IPS-15b (cell line): ENCODE measurements around the gene DPP9.
A peak's percentile ranks its signal among the peaks of the same experiment; 100 is the strongest.
"Not testable (repeated sequence)": the region's sequence is repeated elsewhere in the genome, so short reads cannot be mapped to it uniquely, and the experiment has no call there.

ENCODE experiments used
- H3K27me3 ChIP-seq: one replicate; pipeline ENCODE4 v1.6.1; 2013; ENCODE audit warnings: low read length; ENCODE audit not compliant: control insufficient read depth, insufficient read depth
- H3K36me3 ChIP-seq: one replicate; pipeline ENCODE4 v1.6.1; 2013; ENCODE audit warnings: low read length; ENCODE audit not compliant: control insufficient read depth, insufficient read depth
- H3K4me1 ChIP-seq: one replicate; pipeline ENCODE4 v1.6.1; 2013; ENCODE audit warnings: mild to moderate bottlenecking, low read length; ENCODE audit not compliant: control insufficient read depth, insufficient read depth
- H3K4me3 ChIP-seq: one replicate; pipeline ENCODE4 v1.5.1; 2013; ENCODE audit warnings: low read depth, low read length
- H3K9ac ChIP-seq: one replicate; pipeline ENCODE4 v1.6.1; 2013; ENCODE audit warnings: low read depth, mild to moderate bottlenecking, low read length
- H3K9me3 ChIP-seq: one replicate; pipeline ENCODE4 v1.6.1; 2013; ENCODE audit warnings: mild to moderate bottlenecking, low read length; ENCODE audit not compliant: control insufficient read depth, insufficient read depth

DPP9 gene

GRCh38 chr19:4754248-4754647, 30.6 kb upstream of the DPP9 start:
- H3K27me3 ChIP-seq, result peaks cover 7% of the 10 kb centered on the region
- no peak overlapping the region for H3K4me3 ChIP-seq
- H3K36me3 ChIP-seq, result no peaks in the 10 kb centered on the region
- no peaks in the 10 kb centered on the region for H3K9me3 ChIP-seq
- no peaks in the 10 kb centered on the region for H3K4me1 ChIP-seq
- no peak overlapping the region for H3K9ac ChIP-seq

GRCh38 chr19:4749870-4750590, 26.4 kb upstream of the DPP9 start:
- Histone ChIP-seq H3K9me3 (no peaks in the 10 kb centered on the region), H3K36me3 (no peaks in the 10 kb centered on the region), H3K9ac (no peak overlapping the region), H3K4me1 (no peaks in the 10 kb centered on the region), H3K4me3 (no peak overlapping the region), H3K27me3 (no peaks in the 10 kb centered on the region)

- Histone ChIP-seq H3K4me1 (no peaks in the 10 kb centered on the region), H3K27me3 (no peaks in the 10 kb centered on the region), H3K36me3 (no peaks in the 10 kb centered on the region), H3K9ac (no peak overlapping the region), H3K9me3 (no peaks in the 10 kb centered on the region), H3K4me3 (no peak overlapping the region)
These were observed 24.9 kb upstream of the DPP9 start for GRCh38 chr19:4748589-4748988.

- H3K4me3 ChIP-seq, result no peak overlapping the region
These were observed 24.5 kb upstream of the DPP9 start for GRCh38 chr19:4748185-4748584.

GRCh38 chr19:4745986-4746385, 22.3 kb upstream of the DPP9 start:
- Histone ChIP-seq H3K27me3 (no peaks in the 10 kb centered on the region), H3K36me3 (no peaks in the 10 kb centered on the region), H3K4me1 (peaks cover 7% of the 10 kb centered on the region), H3K9me3 (no peaks in the 10 kb centered on the region), H3K4me3 (no peak overlapping the region), H3K9ac (no peak overlapping the region)

More at GRCh38 chr19:4748185-4748584, 24.5 kb upstream of the DPP9 start:
- Histone ChIP-seq H3K4me1 (peaks cover 1% of the 10 kb centered on the region), H3K27me3 (no peaks in the 10 kb centered on the region), H3K9ac (no peak overlapping the region), H3K9me3 (no peaks in the 10 kb centered on the region), H3K36me3 (no peaks in the 10 kb centered on the region)

GRCh38 chr19:4745175-4745574, 21.5 kb upstream of the DPP9 start:
- H3K4me3 ChIP-seq, H3K36me3 ChIP-seq, H3K9ac ChIP-seq, H3K27me3 ChIP-seq, H3K4me1 ChIP-seq, H3K9me3 ChIP-seq: not testable (repeated sequence)

GRCh38 chr19:4744451-4745174, 21.0 kb upstream of the DPP9 start:
- Histone ChIP-seq H3K27me3 (no peaks in the 10 kb centered on the region), H3K36me3 (no peaks in the 10 kb centered on the region), H3K4me1 (peaks cover 7% of the 10 kb centered on the region), H3K9me3 (no peaks in the 10 kb centered on the region), H3K9ac (no peak overlapping the region), H3K4me3 (no peak overlapping the region)

GRCh38 chr19:4742723-4743646, 19.3 kb upstream of the DPP9 start:
- Histone ChIP-seq H3K27me3 (no peaks in the 10 kb centered on the region), H3K9ac (no peak overlapping the region), H3K4me1 (peaks cover 7% of the 10 kb centered on the region), H3K36me3 (no peaks in the 10 kb centered on the region), H3K9me3 (no peaks in the 10 kb centered on the region), H3K4me3 (peak overlapping the region; percentile 5)

GRCh38 chr19:4740092-4740491, 16.4 kb upstream of the DPP9 start:
- H3K9ac ChIP-seq, result no peak overlapping the region
- H3K9me3 ChIP-seq, result no peaks in the 10 kb centered on the region
- no peaks in the 10 kb centered on the region for H3K36me3 ChIP-seq
- H3K27me3 ChIP-seq, result no peaks in the 10 kb centered on the region
- peaks cover 7% of the 10 kb centered on the region for H3K4me1 ChIP-seq
- no peak overlapping the region for H3K4me3 ChIP-seq

GRCh38 chr19:4738734-4739133, 15.1 kb upstream of the DPP9 start:
- H3K27me3 ChIP-seq, result no peaks in the 10 kb centered on the region
- peaks cover 7% of the 10 kb centered on the region for H3K4me1 ChIP-seq
- no peaks in the 10 kb centered on the region for H3K36me3 ChIP-seq
- no peak overlapping the region for H3K4me3 ChIP-seq
- no peaks in the 10 kb centered on the region for H3K9me3 ChIP-seq
- no peak overlapping the region for H3K9ac ChIP-seq

- no peak overlapping the region for H3K4me3 ChIP-seq
- no peaks in the 10 kb centered on the region for H3K36me3 ChIP-seq
- peaks cover 5% of the 10 kb centered on the region for H3K4me1 ChIP-seq
These were observed 14.4 kb upstream of the DPP9 start for GRCh38 chr19:4737955-4738600.

More at GRCh38 chr19:4737955-4738600, 14.4 kb upstream of the DPP9 start:
- H3K9me3 ChIP-seq, result no peaks in the 10 kb centered on the region
- H3K27me3 ChIP-seq, result no peaks in the 10 kb centered on the region
- H3K9ac ChIP-seq, result no peak overlapping the region
